ENCODE results near the gene CNTNAP2. TPM values are rescaled to one million over a fixed set of nuclear protein-coding genes. Genes with fewer than 3 reads are reported as not detected.

CNTNAP2 gene
- total RNA-seq, 1 donor, result 7.6 TPM

DNA sequence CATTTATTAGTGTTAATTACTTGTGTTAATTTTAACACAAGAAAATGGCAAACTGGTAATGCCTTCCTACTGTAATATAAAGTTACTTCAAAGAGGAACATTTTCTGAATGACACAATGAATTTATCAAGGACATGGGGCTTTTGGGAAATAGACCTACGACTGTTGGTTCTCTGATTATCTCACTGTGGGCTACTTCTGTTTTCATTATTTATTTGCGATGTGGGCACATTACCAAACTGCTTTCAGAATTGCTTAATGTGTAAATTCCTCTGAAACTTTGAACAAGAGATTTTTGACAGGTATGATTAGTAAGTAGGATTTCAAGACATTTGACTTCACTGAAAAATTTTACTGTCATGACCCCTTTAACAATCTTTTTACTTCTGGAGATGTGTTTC lies 535.6 kb downstream of the CNTNAP2 start:
- Histone ChIP-seq H3K79me2 (ENCODE audit: insufficient read depth, low read length) (no peaks in the 10 kb centered on the region), H3K27me3 (ENCODE audit: insufficient read depth, low read length) (no peaks in the 10 kb centered on the region), H3K4me3 (ENCODE audit: insufficient read depth, low read length) (no peak overlapping the region), H2AFZ (ENCODE audit: low read length) (no peak overlapping the region), H3K27ac (ENCODE audit: low read depth, low read length) (no peak overlapping the region), H3K4me1 (ENCODE audit: insufficient read depth, low read length) (no peaks in the 10 kb centered on the region), H3K36me3 (ENCODE audit: insufficient read depth, low read length) (no peaks in the 10 kb centered on the region), H3K9me3 (ENCODE audit: low read depth, low read length) (peaks cover 3% of the 10 kb centered on the region), H4K20me1 (ENCODE audit: insufficient read depth, low read length) (no peaks in the 10 kb centered on the region), H3K4me2 (ENCODE audit: insufficient read depth, low read length) (no peak overlapping the region)
- DNase-seq (ENCODE audit: insufficient read length, low spot score, missing footprints), result no peak
- TF ChIP-seq, protein P1, sequence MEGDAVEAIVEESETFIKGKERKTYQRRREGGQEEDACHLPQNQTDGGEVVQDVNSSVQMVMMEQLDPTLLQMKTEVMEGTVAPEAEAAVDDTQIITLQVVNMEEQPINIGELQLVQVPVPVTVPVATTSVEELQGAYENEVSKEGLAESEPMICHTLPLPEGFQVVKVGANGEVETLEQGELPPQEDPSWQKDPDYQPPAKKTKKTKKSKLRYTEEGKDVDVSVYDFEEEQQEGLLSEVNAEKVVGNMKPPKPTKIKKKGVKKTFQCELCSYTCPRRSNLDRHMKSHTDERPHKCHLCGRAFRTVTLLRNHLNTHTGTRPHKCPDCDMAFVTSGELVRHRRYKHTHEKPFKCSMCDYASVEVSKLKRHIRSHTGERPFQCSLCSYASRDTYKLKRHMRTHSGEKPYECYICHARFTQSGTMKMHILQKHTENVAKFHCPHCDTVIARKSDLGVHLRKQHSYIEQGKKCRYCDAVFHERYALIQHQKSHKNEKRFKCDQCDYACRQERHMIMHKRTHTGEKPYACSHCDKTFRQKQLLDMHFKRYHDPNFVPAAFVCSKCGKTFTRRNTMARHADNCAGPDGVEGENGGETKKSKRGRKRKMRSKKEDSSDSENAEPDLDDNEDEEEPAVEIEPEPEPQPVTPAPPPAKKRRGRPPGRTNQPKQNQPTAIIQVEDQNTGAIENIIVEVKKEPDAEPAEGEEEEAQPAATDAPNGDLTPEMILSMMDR (IDR thresholded peaks at IDR 0.05; ENCODE audit: extremely low read depth, low read depth, low read length), result no peak

DNA sequence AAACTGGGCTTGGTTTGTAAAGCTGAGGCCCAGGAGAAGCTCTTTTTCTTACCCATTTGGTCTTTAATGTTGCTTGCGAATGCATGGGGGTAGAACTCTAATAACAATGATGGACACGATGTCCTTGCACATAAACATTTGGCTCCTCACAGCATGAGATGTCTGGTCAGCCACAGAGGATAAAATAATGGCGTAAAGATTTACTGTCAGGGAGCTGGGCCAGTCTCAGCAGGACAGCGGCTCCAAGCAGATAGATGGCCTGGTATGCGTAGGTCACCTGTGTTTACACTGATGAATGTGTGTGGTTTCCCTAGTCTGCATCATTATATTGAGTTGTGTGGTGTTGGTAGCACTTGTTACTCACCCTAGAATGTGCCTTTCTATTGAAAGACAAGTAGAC lies 537.4 kb downstream of the CNTNAP2 start:
- no peak overlapping the region for H2AFZ ChIP-seq (ENCODE audit: low read length)
- no peaks in the 10 kb centered on the region for H4K20me1 ChIP-seq (ENCODE audit: insufficient read depth, low read length)
- no peak overlapping the region for H3K27ac ChIP-seq (ENCODE audit: low read depth, low read length)
- H3K4me1 ChIP-seq (ENCODE audit: insufficient read depth, low read length), result no peaks in the 10 kb centered on the region
- no peaks in the 10 kb centered on the region for H3K27me3 ChIP-seq (ENCODE audit: insufficient read depth, low read length)
- no peaks in the 10 kb centered on the region for H3K36me3 ChIP-seq (ENCODE audit: insufficient read depth, low read length)
- H3K4me3 ChIP-seq (ENCODE audit: insufficient read depth, low read length), result no peak overlapping the region
- no peaks in the 10 kb centered on the region for H3K79me2 ChIP-seq (ENCODE audit: insufficient read depth, low read length)
- TF ChIP-seq, protein P1 (IDR thresholded peaks at IDR 0.05; ENCODE audit: extremely low read depth, low read depth, low read length), result no peak
- no peak for DNase-seq (ENCODE audit: insufficient read length, low spot score, missing footprints)
- H3K4me2 ChIP-seq (ENCODE audit: insufficient read depth, low read length), result no peak overlapping the region
- peaks cover 3% of the 10 kb centered on the region for H3K9me3 ChIP-seq (ENCODE audit: low read depth, low read length)

DNA sequence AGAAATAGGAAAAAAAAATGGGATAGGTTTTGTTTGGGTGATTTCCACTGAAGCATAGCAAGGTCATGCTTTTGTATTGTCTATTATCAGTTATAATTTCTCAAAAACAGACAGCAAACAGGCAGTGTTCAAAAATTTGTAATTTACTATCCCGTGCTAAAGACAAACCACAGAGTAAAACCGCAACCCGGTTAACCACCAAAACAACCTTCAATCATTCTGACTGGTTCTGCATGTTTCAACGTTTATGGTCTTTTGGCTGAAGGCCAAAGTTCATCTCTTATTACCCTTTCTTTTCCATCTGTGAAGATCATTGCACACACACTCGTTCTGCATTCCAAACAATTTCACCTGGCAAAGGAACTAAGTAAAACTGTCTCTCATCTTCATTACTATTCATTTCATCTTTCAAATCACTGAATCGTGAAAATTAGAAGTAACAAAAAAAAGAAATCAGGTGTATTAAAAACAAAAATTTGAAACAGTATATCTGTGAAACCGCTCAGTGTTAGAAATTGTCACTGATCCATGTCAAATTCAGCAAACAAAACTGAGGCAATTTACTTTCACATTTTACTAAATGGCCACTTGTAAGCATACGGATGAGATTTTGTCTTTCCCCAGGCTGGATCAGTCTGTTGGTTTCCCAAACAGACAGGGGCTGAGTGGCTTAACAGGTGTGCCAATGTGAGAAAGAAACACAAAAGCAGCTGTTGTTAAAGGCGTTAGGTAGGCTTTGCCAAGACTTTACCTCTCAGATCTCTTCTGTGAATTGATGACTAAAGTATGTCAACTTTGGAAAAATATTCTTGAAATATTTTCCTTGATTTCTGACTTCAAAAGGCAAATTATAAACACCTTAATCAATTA lies 539.6 kb downstream of the CNTNAP2 start:
- no peak for DNase-seq (ENCODE audit: insufficient read length, low spot score, missing footprints)
- TF ChIP-seq, protein P1 (IDR thresholded peaks at IDR 0.05; ENCODE audit: extremely low read depth, low read depth, low read length), result no peak
- no peaks in the 10 kb centered on the region for H3K79me2 ChIP-seq (ENCODE audit: insufficient read depth, low read length)
- H3K36me3 ChIP-seq (ENCODE audit: insufficient read depth, low read length), result no peaks in the 10 kb centered on the region
- H3K27ac ChIP-seq (ENCODE audit: low read depth, low read length), result no peak overlapping the region
- H3K27me3 ChIP-seq (ENCODE audit: insufficient read depth, low read length), result no peaks in the 10 kb centered on the region
- no peak overlapping the region for H3K4me2 ChIP-seq (ENCODE audit: insufficient read depth, low read length)
- H4K20me1 ChIP-seq (ENCODE audit: insufficient read depth, low read length), result no peaks in the 10 kb centered on the region
- peaks cover 3% of the 10 kb centered on the region for H3K9me3 ChIP-seq (ENCODE audit: low read depth, low read length)
- no peak overlapping the region for H2AFZ ChIP-seq (ENCODE audit: low read length)
- no peaks in the 10 kb centered on the region for H3K4me1 ChIP-seq (ENCODE audit: insufficient read depth, low read length)
- H3K4me3 ChIP-seq (ENCODE audit: insufficient read depth, low read length), result no peak overlapping the region

DNA sequence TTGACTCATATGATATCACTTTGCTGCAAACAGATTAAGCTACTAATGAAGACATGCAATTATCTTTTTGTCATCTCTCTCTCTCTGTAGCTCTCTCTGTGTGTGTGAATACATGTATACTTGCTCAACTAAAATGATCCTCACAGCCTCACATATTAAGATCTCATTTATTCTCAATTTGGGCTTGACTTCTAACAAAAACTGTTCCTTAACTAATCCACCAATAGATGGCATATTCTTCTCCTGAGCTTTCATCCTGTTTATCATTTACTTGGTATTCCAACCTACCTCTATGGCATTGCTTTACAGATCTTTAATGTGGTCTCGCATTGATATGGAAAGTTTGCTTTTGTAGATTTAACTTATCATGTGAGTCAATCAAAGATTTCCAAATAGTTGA lies 540.4 kb downstream of the CNTNAP2 start:
- TF ChIP-seq, protein P1 (IDR thresholded peaks at IDR 0.05; ENCODE audit: extremely low read depth, low read depth, low read length), result no peak
- Histone ChIP-seq H2AFZ (ENCODE audit: low read length) (no peak overlapping the region), H3K4me2 (ENCODE audit: insufficient read depth, low read length) (no peak overlapping the region), H3K79me2 (ENCODE audit: insufficient read depth, low read length) (no peaks in the 10 kb centered on the region), H4K20me1 (ENCODE audit: insufficient read depth, low read length) (no peaks in the 10 kb centered on the region), H3K27ac (ENCODE audit: low read depth, low read length) (no peak overlapping the region), H3K4me1 (ENCODE audit: insufficient read depth, low read length) (no peaks in the 10 kb centered on the region), H3K4me3 (ENCODE audit: insufficient read depth, low read length) (no peak overlapping the region), H3K27me3 (ENCODE audit: insufficient read depth, low read length) (no peaks in the 10 kb centered on the region), H3K36me3 (ENCODE audit: insufficient read depth, low read length) (no peaks in the 10 kb centered on the region), H3K9me3 (ENCODE audit: low read depth, low read length) (peaks cover 3% of the 10 kb centered on the region)
- DNase-seq (ENCODE audit: insufficient read length, low spot score, missing footprints), result no peak
